ENCODE measurements around the gene A2M.
A peak's percentile ranks its signal among the peaks of the same experiment; 100 is the strongest.

A2M gene

DNA sequence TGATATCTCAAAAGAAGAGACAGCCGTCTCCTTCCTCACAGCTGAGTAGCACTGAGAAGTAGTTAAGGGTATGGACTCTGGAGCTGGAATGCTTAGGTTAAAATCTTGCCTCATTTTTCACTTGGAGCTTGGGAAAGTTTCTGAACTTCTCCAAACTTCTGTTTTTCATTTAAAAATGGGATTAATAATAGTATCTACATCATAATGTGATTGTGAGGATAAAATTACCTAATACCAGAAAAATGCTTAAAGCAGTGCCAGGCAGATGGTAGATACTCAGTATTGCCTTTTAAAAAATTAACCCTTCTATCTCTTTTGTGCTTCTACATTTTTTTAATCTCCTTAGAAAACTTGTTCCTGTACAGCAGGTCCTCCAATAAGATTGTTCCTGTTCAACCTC, 63.1 kb downstream of the A2M start:
- TF ChIP-seq, protein P1, sequence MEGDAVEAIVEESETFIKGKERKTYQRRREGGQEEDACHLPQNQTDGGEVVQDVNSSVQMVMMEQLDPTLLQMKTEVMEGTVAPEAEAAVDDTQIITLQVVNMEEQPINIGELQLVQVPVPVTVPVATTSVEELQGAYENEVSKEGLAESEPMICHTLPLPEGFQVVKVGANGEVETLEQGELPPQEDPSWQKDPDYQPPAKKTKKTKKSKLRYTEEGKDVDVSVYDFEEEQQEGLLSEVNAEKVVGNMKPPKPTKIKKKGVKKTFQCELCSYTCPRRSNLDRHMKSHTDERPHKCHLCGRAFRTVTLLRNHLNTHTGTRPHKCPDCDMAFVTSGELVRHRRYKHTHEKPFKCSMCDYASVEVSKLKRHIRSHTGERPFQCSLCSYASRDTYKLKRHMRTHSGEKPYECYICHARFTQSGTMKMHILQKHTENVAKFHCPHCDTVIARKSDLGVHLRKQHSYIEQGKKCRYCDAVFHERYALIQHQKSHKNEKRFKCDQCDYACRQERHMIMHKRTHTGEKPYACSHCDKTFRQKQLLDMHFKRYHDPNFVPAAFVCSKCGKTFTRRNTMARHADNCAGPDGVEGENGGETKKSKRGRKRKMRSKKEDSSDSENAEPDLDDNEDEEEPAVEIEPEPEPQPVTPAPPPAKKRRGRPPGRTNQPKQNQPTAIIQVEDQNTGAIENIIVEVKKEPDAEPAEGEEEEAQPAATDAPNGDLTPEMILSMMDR (IDR thresholded peaks at IDR 0.05; ENCODE audit: low read depth, low read length) = no peak
- no peaks in the 10 kb centered on the region for H3K27me3 ChIP-seq (ENCODE audit: insufficient read depth, low read depth, severe bottlenecking)

DNA sequence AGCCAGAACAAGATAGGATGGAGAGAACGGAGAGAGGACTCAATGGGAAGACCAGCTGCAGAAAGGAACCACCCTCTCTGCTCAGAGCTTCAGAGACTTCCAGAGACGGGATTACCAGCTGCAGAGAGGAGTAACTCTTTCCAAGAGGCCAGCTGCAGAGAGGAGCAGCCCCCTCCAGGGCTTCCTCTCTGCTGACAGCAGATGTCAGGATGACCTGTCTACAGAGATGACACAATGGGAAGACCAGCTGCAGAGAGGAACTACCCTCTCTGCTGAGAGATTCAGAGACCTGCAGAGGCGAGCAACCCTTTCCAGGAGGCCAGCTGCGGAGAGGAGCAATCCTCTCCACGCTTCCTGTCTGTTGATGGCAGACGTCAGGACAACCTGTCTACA, 64.6 kb downstream of the A2M start:
- H3K27me3 ChIP-seq (ENCODE audit: insufficient read depth, low read depth, severe bottlenecking) = no peaks in the 10 kb centered on the region
- no peaks in the 10 kb centered on the region for H3K9me3 ChIP-seq (ENCODE audit: severe bottlenecking)
- H3K36me3 ChIP-seq = no peaks in the 10 kb centered on the region
- no peak overlapping the region for H3K4me3 ChIP-seq (ENCODE audit: low read depth, low read length)
- H3K27ac ChIP-seq = no peak overlapping the region
- DNase-seq = no peak
- TF ChIP-seq, protein P1 (IDR thresholded peaks at IDR 0.05; ENCODE audit: low read depth, low read length) = no peak

More for the DNA sequence above, 63.1 kb downstream of the A2M start:
- H3K9me3 ChIP-seq (ENCODE audit: severe bottlenecking) = no peaks in the 10 kb centered on the region
- DNase-seq = no peak
- H3K36me3 ChIP-seq = no peaks in the 10 kb centered on the region
- H3K27ac ChIP-seq = no peak overlapping the region
- H3K4me3 ChIP-seq (ENCODE audit: low read depth, low read length) = no peak overlapping the region

DNA sequence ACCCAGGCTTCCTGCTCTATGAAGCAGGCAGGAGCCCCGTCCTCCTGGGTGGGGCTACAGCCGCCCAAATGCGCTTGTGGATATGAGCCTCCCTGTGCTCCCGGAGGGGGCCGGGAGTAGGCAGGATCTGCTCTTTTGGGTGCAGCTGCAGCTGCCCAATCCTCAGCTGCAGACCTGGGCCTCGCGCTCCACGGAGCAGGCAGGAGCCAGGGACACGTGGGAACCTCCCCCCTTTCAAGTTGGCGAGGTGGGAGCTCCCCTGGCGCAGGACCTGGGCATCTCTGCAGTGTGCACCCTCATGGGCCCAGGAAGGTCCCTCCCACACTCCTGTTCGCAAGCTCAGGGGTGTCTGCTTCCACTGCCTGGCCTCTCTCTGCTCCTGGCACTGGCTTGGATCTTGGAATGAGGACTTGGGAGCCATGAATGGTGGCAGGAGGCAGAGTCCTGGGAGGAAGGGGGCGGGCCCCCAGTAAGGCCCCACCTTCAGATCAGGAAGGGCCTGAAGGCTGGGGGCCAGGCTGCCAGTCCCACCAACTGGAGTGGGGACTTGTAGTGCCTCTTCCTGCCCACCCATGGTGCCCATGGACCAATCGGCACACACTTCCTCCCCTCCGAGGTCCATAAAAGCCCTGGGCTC, 65.1 kb downstream of the A2M start:
- H3K36me3 ChIP-seq = no peaks in the 10 kb centered on the region
- H3K4me3 ChIP-seq (ENCODE audit: low read depth, low read length) = no peak overlapping the region
- no peak overlapping the region for H3K27ac ChIP-seq
- DNase-seq = no peak
- TF ChIP-seq, protein P1 (IDR thresholded peaks at IDR 0.05; ENCODE audit: low read depth, low read length) = no peak
- no peaks in the 10 kb centered on the region for H3K27me3 ChIP-seq (ENCODE audit: insufficient read depth, low read depth, severe bottlenecking)
- H3K9me3 ChIP-seq (ENCODE audit: severe bottlenecking) = no peaks in the 10 kb centered on the region

DNA sequence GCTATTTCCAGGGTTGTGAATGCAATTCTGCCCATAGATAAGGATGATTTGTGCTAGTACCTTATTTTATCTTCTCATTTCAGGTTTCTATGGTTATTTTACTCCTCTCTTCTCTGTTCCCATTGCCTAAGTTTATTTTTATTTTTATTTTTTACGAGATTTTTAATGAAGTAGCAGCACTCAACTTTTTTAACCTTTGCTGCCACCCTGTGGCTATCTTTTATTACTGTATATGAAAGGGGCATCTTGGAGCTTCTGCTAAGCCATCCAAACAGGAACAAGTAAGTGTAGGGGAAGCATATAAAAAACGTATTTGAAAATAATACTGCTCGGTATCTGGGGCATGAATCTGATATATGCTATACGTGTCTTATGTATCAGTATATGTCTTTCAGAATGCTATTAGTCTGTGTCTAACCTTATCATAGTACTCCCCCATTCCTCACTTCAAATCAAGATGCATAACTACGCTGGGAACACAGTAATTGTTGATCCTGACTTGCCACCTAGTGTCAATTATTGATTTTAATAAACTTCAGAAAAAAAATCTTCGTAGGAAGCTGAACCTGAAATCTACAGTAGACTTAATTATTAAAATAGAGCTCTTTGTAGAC, 66.1 kb downstream of the A2M start:
- no peak for DNase-seq
- H3K36me3 ChIP-seq = no peaks in the 10 kb centered on the region
- no peak overlapping the region for H3K4me3 ChIP-seq (ENCODE audit: low read depth, low read length)
- H3K9me3 ChIP-seq (ENCODE audit: severe bottlenecking) = no peaks in the 10 kb centered on the region
- H3K27me3 ChIP-seq (ENCODE audit: insufficient read depth, low read depth, severe bottlenecking) = no peaks in the 10 kb centered on the region
- TF ChIP-seq, protein P1 (IDR thresholded peaks at IDR 0.05; ENCODE audit: low read depth, low read length) = peak; percentile 8; the same call in 1 of the 2 replicates
- H3K27ac ChIP-seq = no peak overlapping the region

DNA sequence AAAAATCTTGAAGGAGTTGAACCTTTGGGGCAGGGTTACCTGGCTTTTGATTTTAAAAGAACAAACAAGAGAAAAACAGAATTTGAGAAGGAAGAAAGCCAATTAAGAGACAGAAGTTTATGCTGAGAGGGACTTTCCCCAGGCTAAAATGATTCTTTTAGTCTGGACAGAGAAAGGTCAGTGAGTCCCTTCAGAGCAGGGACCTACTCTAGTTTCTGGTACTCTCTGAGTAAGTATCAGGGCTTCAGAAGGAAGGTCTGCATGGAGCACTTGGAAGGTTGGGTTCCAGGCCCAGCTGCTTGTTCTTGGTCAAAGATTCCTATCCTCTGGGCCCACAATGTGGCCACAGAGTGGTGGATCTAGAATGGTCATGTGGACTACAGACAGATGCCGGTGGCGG, 66.8 kb downstream of the A2M start:
- no peak overlapping the region for H3K4me3 ChIP-seq (ENCODE audit: low read depth, low read length)
- H3K27ac ChIP-seq = no peak overlapping the region
- no peaks in the 10 kb centered on the region for H3K9me3 ChIP-seq (ENCODE audit: severe bottlenecking)
- H3K27me3 ChIP-seq (ENCODE audit: insufficient read depth, low read depth, severe bottlenecking) = no peaks in the 10 kb centered on the region
- no peaks in the 10 kb centered on the region for H3K36me3 ChIP-seq
- TF ChIP-seq, protein P1 (IDR thresholded peaks at IDR 0.05; ENCODE audit: low read depth, low read length) = no peak
- DNase-seq = no peak

DNA sequence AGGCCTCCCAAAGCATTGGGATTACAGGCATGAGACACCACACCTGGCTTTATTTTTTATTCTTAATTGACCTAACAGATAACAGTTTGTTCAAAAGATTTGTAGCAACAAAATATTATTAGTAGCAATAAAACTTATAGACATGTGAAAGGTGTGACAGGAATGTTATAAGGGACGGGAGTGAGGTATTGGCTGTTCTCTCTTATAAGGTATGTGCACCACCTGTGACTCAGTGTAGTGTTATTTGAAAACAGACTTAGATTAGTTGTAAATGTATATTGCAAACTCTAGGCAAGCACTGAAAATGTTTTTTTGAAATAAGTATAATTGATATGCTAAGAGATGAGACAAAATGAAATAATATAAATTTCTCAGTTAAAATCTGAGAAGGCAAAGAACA, 68.6 kb downstream of the A2M start:
- H3K4me3 ChIP-seq (ENCODE audit: low read depth, low read length) = no peak overlapping the region
- H3K36me3 ChIP-seq = no peaks in the 10 kb centered on the region
- TF ChIP-seq, protein P1 (IDR thresholded peaks at IDR 0.05; ENCODE audit: low read depth, low read length) = no peak
- H3K9me3 ChIP-seq (ENCODE audit: severe bottlenecking) = no peaks in the 10 kb centered on the region
- no peak for DNase-seq
- no peak overlapping the region for H3K27ac ChIP-seq
- H3K27me3 ChIP-seq (ENCODE audit: insufficient read depth, low read depth, severe bottlenecking) = no peaks in the 10 kb centered on the region

Data from WERI-Rb-1 (cell line).